GM06990 (cell line): ENCODE results near the gene IMPDH1.

Source experiments
- DNase-seq: peaks from one replicate; pipeline ENCODE4 v3.0.0-alpha.2; 2011; ENCODE audit not compliant: insufficient read length; ENCODE audit errors: extremely low read depth
- H3K27me3 ChIP-seq: replicated peaks from 2 replicates; pipeline ENCODE4 v1.6.0; 2011; ENCODE audit warnings: low read length; ENCODE audit not compliant: control insufficient read depth, insufficient read depth
- H3K36me3 ChIP-seq: 2 replicates; pipeline ENCODE4 v1.5.1; 2011; ENCODE audit warnings: low read length; ENCODE audit not compliant: control insufficient read depth, insufficient read depth
- H3K4me3 ChIP-seq: replicated peaks from 2 replicates; pipeline ENCODE4 v1.5.1; 2011; ENCODE audit warnings: low read depth, mild to moderate bottlenecking, control low read depth, low read length
- TF ChIP-seq, protein P1 (sequence below): IDR thresholded peaks from 2 replicates; pipeline ENCODE4 v1.5.1; 2011; ENCODE audit warnings: low read length, control low read depth, mild to moderate bottlenecking, inconsistent platforms; ENCODE audit not compliant: insufficient read depth, poor library complexity, severe bottlenecking

The IMPDH1 gene

DNA sequence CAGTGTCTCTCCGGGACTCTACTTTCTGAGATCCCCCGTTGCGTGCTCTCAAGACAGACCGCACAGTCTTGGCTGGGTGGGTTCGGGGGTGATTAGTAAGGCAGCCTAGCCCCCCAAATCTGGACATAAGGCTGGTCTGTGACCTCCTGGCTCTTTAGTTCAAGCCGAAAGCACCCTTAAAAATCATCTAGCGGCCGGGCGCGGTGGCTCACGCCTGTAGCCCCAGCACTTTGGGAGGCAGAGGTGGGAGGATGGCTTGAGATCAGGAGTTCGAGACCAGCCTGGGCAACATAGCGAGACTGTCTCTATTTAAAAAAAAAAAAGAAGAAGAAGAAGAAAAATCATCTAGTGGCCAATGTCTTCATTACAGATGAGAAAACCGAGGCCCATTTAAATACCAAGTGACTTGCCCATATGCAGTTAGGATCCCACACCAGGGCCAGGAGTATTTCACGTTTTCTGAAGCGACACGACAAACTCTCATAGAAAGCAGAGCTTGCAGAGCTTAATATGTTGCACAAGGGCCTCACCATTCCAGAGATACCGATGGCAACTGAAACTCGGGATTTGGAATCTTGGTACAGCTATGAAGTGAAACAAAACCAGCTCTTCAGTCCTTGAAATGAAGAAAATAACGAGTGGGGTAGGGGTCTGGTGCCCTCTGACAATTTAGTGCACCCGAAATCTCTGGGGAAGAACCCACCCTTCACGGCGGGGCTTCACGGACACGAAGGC, 45.2 kb upstream of the IMPDH1 start:
- H3K36me3 ChIP-seq: no peaks in the 10 kb centered on the region; the same call in 1 of the 2 replicates
- TF ChIP-seq, protein P1, sequence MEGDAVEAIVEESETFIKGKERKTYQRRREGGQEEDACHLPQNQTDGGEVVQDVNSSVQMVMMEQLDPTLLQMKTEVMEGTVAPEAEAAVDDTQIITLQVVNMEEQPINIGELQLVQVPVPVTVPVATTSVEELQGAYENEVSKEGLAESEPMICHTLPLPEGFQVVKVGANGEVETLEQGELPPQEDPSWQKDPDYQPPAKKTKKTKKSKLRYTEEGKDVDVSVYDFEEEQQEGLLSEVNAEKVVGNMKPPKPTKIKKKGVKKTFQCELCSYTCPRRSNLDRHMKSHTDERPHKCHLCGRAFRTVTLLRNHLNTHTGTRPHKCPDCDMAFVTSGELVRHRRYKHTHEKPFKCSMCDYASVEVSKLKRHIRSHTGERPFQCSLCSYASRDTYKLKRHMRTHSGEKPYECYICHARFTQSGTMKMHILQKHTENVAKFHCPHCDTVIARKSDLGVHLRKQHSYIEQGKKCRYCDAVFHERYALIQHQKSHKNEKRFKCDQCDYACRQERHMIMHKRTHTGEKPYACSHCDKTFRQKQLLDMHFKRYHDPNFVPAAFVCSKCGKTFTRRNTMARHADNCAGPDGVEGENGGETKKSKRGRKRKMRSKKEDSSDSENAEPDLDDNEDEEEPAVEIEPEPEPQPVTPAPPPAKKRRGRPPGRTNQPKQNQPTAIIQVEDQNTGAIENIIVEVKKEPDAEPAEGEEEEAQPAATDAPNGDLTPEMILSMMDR: no peak
- DNase-seq: no peak
- H3K27me3 ChIP-seq: no peaks in the 10 kb centered on the region
- H3K4me3 ChIP-seq: peak overlapping the region; percentile 96

DNA sequence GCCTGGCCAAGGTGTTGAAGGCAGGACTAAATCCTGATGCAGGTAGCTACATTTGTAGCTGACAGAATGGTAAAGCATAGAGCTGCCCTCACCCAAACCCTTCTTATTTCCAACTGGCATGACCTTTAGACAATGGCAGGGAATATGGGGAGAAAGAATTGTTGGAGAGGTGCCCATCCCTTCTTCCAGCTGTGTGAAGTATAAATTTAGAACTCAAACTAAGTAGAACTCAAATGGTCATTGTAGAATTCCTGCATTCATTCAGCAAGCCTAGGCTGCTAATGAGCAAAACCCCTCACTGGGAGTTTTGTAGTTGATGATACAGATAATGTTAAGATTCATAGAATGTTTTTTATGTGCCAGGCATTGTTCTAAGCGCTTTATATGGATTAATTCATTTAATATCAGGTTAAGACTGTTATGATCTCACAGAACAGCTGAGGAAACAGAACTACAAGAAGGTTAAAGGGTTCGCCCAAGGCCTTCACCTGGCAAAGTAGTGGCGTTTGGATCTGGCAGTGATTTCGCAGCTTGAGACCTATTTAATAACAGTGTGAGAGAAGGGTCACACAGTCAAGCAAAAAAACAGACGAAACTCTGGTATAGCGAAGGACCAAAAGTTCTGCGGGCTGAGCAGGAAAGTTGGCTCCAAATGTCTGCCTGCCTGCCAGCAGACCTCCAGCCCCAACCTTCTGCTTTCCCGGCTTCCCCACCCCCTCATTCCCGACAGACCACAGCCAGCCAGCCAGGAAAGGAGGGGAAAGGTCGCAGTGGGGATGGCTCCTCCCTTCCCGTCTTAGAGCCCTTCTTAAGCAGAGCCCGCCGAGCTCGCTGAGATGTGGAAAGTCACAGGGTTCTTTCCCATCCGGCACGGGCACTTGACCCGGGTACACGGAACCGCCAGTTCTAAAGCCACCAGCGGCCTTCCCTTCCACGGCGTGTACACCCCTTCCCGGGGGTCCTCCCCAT, 44.3 kb upstream of the IMPDH1 start:
- TF ChIP-seq, protein P1: no peak
- Histone ChIP-seq H3K4me3 (no peak overlapping the region), H3K36me3 (no peaks in the 10 kb centered on the region; the same call in 1 of the 2 replicates), H3K27me3 (no peaks in the 10 kb centered on the region)
- DNase-seq: no peak

DNA sequence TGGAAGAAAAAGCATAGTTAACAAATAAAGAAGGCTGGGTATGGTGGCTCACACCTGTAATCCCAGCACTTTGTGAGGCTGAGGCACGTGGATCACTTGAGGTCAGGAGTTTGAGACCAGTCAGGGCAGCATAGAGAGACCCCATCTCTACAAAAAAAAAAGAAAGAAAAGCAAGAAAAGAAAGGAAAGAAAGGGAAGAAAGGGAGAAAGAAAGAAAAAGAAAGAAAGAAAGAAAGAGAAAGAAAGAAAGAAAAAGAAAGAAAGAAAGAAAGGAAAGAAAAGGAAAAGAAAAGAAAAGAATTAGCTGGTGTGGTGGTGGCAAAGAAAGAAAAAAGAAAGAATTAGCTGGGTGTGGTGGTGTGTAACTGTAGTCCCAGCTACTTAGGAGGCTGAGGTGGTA, 42.8 kb upstream of the IMPDH1 start:
- no peaks in the 10 kb centered on the region for H3K27me3 ChIP-seq
- DNase-seq: no peak
- H3K4me3 ChIP-seq: no peak overlapping the region
- TF ChIP-seq, protein P1: no peak
- H3K36me3 ChIP-seq: no peaks in the 10 kb centered on the region; the same call in 1 of the 2 replicates

GRCh38 chr7:128450913-128451312, 41.1 kb upstream of the IMPDH1 start:
- no peaks in the 10 kb centered on the region for H3K27me3 ChIP-seq
- TF ChIP-seq, protein P1: no peak
- H3K36me3 ChIP-seq: no peaks in the 10 kb centered on the region
- H3K4me3 ChIP-seq: no peak overlapping the region
- DNase-seq: no peak

GRCh38 chr7:128450409-128450808, 40.6 kb upstream of the IMPDH1 start:
- no peaks in the 10 kb centered on the region for H3K27me3 ChIP-seq
- no peak for DNase-seq
- TF ChIP-seq, protein P1: no peak
- H3K36me3 ChIP-seq: no peaks in the 10 kb centered on the region
- H3K4me3 ChIP-seq: no peak overlapping the region
